ENCODE results near the gene MYO1H.

The MYO1H gene

GRCh38 chr12:109480356-109480755, 132.7 kb downstream of the MYO1H start:
- Histone ChIP-seq H3K27ac (ENCODE audit: extremely low read depth, low read depth, low read length) (no peak overlapping the region), H3K9me3 (ENCODE audit: control insufficient read depth, insufficient read depth, low read depth, low read length) (no peaks in the 10 kb centered on the region), H3K36me3 (ENCODE audit: control insufficient read depth in 2 of 2, insufficient read depth in 1 of 2, low read length in 2 of 2) (peaks cover 15 to 27% of the 10 kb centered on the region in 2 experiments), H3K4me1 (ENCODE audit: control insufficient read depth, insufficient read depth, low read length) (peaks cover 5% of the 10 kb centered on the region; the same call in 1 of the 2 replicates), H3K4me3 (ENCODE audit: low read depth, low read length) (no peak overlapping the region)
- ChIA-PET CTCF (interaction anchor here (1.0 kb wide), 1 partner anchor 39 kb away, joined by 4 read pairs; no protein-coding TSS in a partner anchor), POLR2A (no interaction called here)
- TF ChIP-seq ZNF639 (tag by site-specific recombination; IDR thresholded peaks at IDR 0.05) = no peak
- TF ChIP-seq ZBTB1 (tag by site-specific recombination; IDR thresholded peaks at IDR 0.05) = no peak
- no peak for TF ChIP-seq ZNF701 (tag by site-specific recombination; IDR thresholded peaks at IDR 0.05)
- TF ChIP-seq ZSCAN4 (tag by site-specific recombination; IDR thresholded peaks at IDR 0.05) = no peak
- TF ChIP-seq ZNF777 (tag by site-specific recombination; IDR thresholded peaks at IDR 0.05; ENCODE audit: borderline replicate concordance) = no peak
- no peak for TF ChIP-seq ZNF658 (tag by site-specific recombination; IDR thresholded peaks at IDR 0.05)
- TF ChIP-seq ZNF341 (tag by site-specific recombination; IDR thresholded peaks at IDR 0.05; ENCODE audit: low read depth) = no peak
- TF ChIP-seq AEBP2 (tag by site-specific recombination; IDR thresholded peaks at IDR 0.05; ENCODE audit: borderline replicate concordance) = no peak

- Histone ChIP-seq H3K27ac (ENCODE audit: extremely low read depth, low read depth, low read length) (no peak overlapping the region), H3K4me1 (ENCODE audit: control insufficient read depth, insufficient read depth, low read length) (no peaks in the 10 kb centered on the region), H3K36me3 (ENCODE audit: control insufficient read depth in 2 of 2, insufficient read depth in 1 of 2, low read length in 2 of 2) (peaks cover 28 to 42% of the 10 kb centered on the region in 2 experiments), H3K4me3 (ENCODE audit: low read depth, low read length) (no peak overlapping the region), H3K9me3 (ENCODE audit: control insufficient read depth, insufficient read depth, low read depth, low read length) (no peaks in the 10 kb centered on the region)
- ChIA-PET CTCF (no interaction called here), POLR2A (interaction anchor here (0.9 kb wide), 1 partner anchor 10 kb away, joined by 3 read pairs; no protein-coding TSS in a partner anchor)
- no peak for TF ChIP-seq ZNF623 (tag by site-specific recombination; IDR thresholded peaks at IDR 0.05)
Observed at GRCh38 chr12:109481863-109482262, 134.2 kb downstream of the MYO1H start.

GRCh38 chr12:109482491-109482890, 134.8 kb downstream of the MYO1H start:
- Histone ChIP-seq H3K27ac (ENCODE audit: extremely low read depth, low read depth, low read length) (no peak overlapping the region), H3K4me3 (ENCODE audit: low read depth, low read length) (no peak overlapping the region), H3K9me3 (ENCODE audit: control insufficient read depth, insufficient read depth, low read depth, low read length) (no peaks in the 10 kb centered on the region), H3K36me3 (ENCODE audit: control insufficient read depth in 2 of 2, insufficient read depth in 1 of 2, low read length in 2 of 2) (peaks cover 28 to 48% of the 10 kb centered on the region in 2 experiments), H3K4me1 (ENCODE audit: control insufficient read depth, insufficient read depth, low read length) (no peaks in the 10 kb centered on the region)
- TF ChIP-seq ZNF248 (tag by site-specific recombination; IDR thresholded peaks at IDR 0.05) (no peak), ZNF664 (tag by site-specific recombination; IDR thresholded peaks at IDR 0.05) (no peak), ZNF292 (tag by site-specific recombination; IDR thresholded peaks at IDR 0.05; ENCODE audit: borderline replicate concordance, low read depth) (no peak), ZNF341 (tag by site-specific recombination; IDR thresholded peaks at IDR 0.05; ENCODE audit: low read depth) (no peak), ZNF148 (tag by site-specific recombination; IDR thresholded peaks at IDR 0.05; ENCODE audit: borderline replicate concordance) (no peak), ZNF658 (tag by site-specific recombination; IDR thresholded peaks at IDR 0.05) (no peak)
- CTCF ChIA-PET = interaction anchor here (0.5 to 1.5 kb wide), 2 partner anchors 54 to 76 kb away, joined by 3 to 4 read pairs; no protein-coding TSS in a partner anchor
- POLR2A ChIA-PET = no interaction called here
